ENCODE data around the gene MYL6. TPM values are rescaled to one million over a fixed set of nuclear protein-coding genes. Genes with fewer than 3 reads are reported as not detected.

Gene MYL6
- total and polyA plus RNA-seq, 12 donors = 1,276 to 3,646 (median 1,585) TPM

DNA sequence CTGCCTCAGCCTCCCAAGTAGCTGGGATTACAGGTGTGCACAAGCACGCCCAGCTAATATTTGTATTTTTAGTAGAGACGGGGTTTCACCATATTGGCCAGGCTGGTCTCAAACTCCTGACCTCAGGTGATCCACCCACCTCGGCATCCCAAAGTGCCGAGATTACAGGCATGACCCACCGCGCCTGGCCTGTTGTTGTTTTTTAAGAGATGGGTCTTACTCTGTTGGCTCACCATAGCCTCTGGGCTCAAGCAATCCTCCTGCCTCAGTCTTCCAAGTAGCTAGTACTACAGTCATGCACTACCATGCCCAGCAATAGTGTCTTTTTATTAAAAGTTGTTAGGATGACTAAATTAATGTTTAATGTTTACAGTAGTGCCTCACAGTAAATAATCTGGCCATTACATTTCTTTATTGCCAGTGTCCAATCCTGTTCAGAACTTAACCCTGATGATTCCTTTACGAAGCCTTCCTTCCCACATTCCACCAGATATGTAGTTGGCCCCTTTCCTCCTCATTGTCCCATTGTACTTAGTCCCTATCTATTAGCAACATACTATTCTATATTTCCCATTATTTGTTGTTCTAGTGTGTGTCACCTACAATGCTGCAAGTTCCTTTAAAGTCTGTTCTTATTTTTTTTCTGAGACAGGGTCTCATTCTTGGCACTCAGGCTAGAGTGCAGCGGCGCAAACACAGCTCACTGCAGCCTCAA is 39.9 kb downstream of the MYL6 start:
- no peaks in the 10 kb centered on the region for H3K27me3 ChIP-seq
- WGBS, 4 donors = 81 to 92% (median 85%) methylated on average over 9 of the region's 9 CpGs
- no peaks in the 10 kb centered on the region for H3K36me3 ChIP-seq (replicated peaks in 1 of 2)
- TF ChIP-seq POLR2A (IDR thresholded peaks at IDR 0.05) = no peak
- TF ChIP-seq, protein P1, sequence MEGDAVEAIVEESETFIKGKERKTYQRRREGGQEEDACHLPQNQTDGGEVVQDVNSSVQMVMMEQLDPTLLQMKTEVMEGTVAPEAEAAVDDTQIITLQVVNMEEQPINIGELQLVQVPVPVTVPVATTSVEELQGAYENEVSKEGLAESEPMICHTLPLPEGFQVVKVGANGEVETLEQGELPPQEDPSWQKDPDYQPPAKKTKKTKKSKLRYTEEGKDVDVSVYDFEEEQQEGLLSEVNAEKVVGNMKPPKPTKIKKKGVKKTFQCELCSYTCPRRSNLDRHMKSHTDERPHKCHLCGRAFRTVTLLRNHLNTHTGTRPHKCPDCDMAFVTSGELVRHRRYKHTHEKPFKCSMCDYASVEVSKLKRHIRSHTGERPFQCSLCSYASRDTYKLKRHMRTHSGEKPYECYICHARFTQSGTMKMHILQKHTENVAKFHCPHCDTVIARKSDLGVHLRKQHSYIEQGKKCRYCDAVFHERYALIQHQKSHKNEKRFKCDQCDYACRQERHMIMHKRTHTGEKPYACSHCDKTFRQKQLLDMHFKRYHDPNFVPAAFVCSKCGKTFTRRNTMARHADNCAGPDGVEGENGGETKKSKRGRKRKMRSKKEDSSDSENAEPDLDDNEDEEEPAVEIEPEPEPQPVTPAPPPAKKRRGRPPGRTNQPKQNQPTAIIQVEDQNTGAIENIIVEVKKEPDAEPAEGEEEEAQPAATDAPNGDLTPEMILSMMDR (IDR thresholded peaks at IDR 0.05) = no peak
- H3K4me3 ChIP-seq = no peak overlapping the region
- no peak overlapping the region for H3K27ac ChIP-seq
- peaks cover 0 to 6% of the 10 kb centered on the region in 2 donors for H3K4me1 ChIP-seq (replicated peaks in 1 of 2)
- no peaks in the 10 kb centered on the region for H3K9me3 ChIP-seq (replicated peaks in 1 of 3)
- intact Hi-C loops (cut with DNase I) = no loop called here
- no peak for DNase-seq

DNA sequence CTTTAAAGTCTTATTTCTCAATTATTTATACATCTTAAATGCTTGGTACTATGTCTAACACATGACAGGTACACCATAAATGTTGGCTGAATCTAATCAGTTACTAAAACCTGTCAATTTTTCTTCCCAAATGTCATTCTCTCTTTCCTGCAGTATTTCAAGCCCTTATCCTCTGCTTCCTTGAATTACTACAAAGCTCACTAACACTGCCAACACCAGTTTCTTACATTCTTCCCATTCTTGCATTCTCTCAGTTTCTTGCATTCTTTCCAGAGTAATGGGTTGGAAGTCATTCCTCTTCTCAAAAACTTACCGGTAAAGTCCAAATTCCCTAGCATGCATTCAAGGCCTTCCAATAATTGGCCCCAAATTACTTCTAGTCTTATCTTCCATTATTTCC is 40.7 kb downstream of the MYL6 start:
- Histone ChIP-seq H3K4me3 (no peak overlapping the region), H3K4me1 (replicated peaks in 1 of 2) (peaks cover 0 to 6% of the 10 kb centered on the region in 2 donors), H3K36me3 (replicated peaks in 1 of 2) (no peaks in the 10 kb centered on the region), H3K9me3 (replicated peaks in 1 of 3) (no peaks in the 10 kb centered on the region), H3K27ac (no peak overlapping the region), H3K27me3 (no peaks in the 10 kb centered on the region)
- 17 to 58% (median 45%) methylated on average over 1 of the region's 1 CpG for WGBS, 4 donors
- DNase-seq = no peak
- intact Hi-C loops (cut with DNase I) = no loop called here
- no peak for TF ChIP-seq POLR2A (IDR thresholded peaks at IDR 0.05)
- TF ChIP-seq, protein P1 (IDR thresholded peaks at IDR 0.05) = no peak

DNA sequence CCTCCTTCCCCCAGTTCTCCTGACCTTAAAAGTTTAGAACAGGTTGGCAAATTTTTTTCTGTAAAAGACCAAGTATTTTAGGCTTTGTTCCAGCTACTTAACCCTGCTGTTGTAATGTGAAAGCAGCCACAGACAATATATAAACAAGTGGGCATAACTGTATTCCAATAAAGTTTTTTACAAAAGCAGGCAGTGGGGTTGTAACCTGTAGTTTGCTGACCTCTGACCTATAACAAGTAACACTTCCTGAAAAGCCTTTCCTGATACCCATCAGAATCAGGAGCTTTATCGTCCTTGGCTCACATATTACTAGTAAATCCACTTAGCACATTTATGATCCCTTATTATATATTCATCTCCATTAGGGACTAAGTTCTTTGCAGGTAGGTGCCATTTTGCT is 44.2 kb downstream of the MYL6 start:
- no peaks in the 10 kb centered on the region for H3K9me3 ChIP-seq (replicated peaks in 1 of 3)
- no peak overlapping the region for H3K4me3 ChIP-seq
- intact Hi-C loops (cut with DNase I) = no loop called here
- H3K4me1 ChIP-seq (replicated peaks in 1 of 2) = peaks cover 0 to 6% of the 10 kb centered on the region in 2 donors
- peak overlapping the region in 1 of 5 donors; percentile 3 for H3K27ac ChIP-seq
- H3K27me3 ChIP-seq = no peaks in the 10 kb centered on the region
- TF ChIP-seq, protein P1 (IDR thresholded peaks at IDR 0.05) = no peak
- no peak for TF ChIP-seq POLR2A (IDR thresholded peaks at IDR 0.05)
- 7 to 35% (median 30%) methylated on average over 1 of the region's 1 CpG for WGBS, 4 donors
- H3K36me3 ChIP-seq (replicated peaks in 1 of 2) = peaks cover 0 to 27% of the 10 kb centered on the region in 2 donors
- DNase-seq = no peak

DNA sequence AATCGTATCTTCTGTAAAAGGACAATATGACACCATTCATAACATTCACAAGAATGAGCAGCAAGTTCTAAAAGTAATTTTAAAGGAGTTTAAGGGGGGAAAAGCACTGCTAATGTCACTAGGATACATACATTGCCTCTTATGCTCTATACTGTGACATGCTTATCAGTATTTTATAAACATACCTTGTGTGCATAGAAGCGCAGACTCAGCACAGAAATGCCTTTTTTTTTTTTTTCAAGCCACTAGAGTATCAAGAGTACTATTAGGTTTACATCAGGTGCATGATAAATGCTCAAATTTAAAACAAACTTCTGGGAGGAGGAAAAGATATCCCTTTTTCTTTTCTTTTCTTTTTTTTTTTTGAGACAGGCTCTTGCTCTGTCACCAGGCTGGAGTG is 44.7 kb downstream of the MYL6 start:
- DNase-seq = no peak
- WGBS, 4 donors = 50 to 74% (median 62%) methylated on average over 2 of the region's 2 CpGs
- intact Hi-C loops (cut with DNase I) = no loop called here
- Histone ChIP-seq H3K4me1 (replicated peaks in 1 of 2) (peaks cover 0 to 6% of the 10 kb centered on the region in 2 donors), H3K4me3 (no peak overlapping the region), H3K9me3 (replicated peaks in 1 of 3) (no peaks in the 10 kb centered on the region), H3K36me3 (replicated peaks in 1 of 2) (peaks cover 0 to 31% of the 10 kb centered on the region in 2 donors), H3K27me3 (no peaks in the 10 kb centered on the region), H3K27ac (no peak overlapping the region)
- TF ChIP-seq, protein P1 (IDR thresholded peaks at IDR 0.05) = no peak
- TF ChIP-seq POLR2A (IDR thresholded peaks at IDR 0.05) = no peak
